Karpas-422 (cell line): ENCODE data around the gene KCND1. TPM values are rescaled to one million over a fixed set of nuclear protein-coding genes. Genes with fewer than 3 reads are reported as not detected.
A peak's percentile ranks its signal among the peaks of the same experiment; 100 is the strongest.

Experiments
- DNase-seq: peaks from one replicate; pipeline ENCODE4 v3.0.0-alpha.2; 2015
- H2AFZ ChIP-seq: fragments of 200-600 bp; sonication (generic); 2 replicates; pipeline ENCODE4 v1.6.1; 2014; ENCODE audit warnings: antibody characterized with exemption, low read length, mixed read lengths
- H3K27ac ChIP-seq: fragments of 200-600 bp; sonication (generic); 2 replicates; pipeline ENCODE4 v1.5.1; 2014; ENCODE audit warnings: mild to moderate bottlenecking, low read length, moderate library complexity
- H3K27me3 ChIP-seq: fragments of 200-600 bp; sonication (generic); 2 replicates; pipeline ENCODE4 v1.6.1; 2014; ENCODE audit warnings: low read length, mixed read lengths
- H3K36me3 ChIP-seq: fragments of 200-600 bp; sonication (generic); 2 replicates; pipeline ENCODE4 v1.6.1; 2014; ENCODE audit warnings: low read length, mixed read lengths; ENCODE audit not compliant: insufficient read depth
- H3K4me1 ChIP-seq: fragments of 200-600 bp; sonication (generic); 2 replicates; pipeline ENCODE4 v1.6.1; 2014; ENCODE audit warnings: mild to moderate bottlenecking, low read length, mixed read lengths
- H3K4me2 ChIP-seq: fragments of 200-600 bp; sonication (generic); 2 replicates; pipeline ENCODE4 v1.6.1; 2014; ENCODE audit warnings: low read length, low read depth, mild to moderate bottlenecking; ENCODE audit not compliant: poor library complexity, severe bottlenecking
- H3K4me3 ChIP-seq: fragments of 200-600 bp; sonication (generic); 2 replicates; pipeline ENCODE4 v1.5.1; 2014; ENCODE audit warnings: mild to moderate bottlenecking, antibody characterized with exemption, low read length, mixed read lengths
- H3K79me2 ChIP-seq: fragments of 200-600 bp; sonication (generic); 2 replicates; pipeline ENCODE4 v1.6.1; 2014; ENCODE audit warnings: mild to moderate bottlenecking, low read length, mixed read lengths
- H3K9ac ChIP-seq: fragments of 200-600 bp; sonication (generic); 2 replicates; pipeline ENCODE4 v1.6.0; 2014; ENCODE audit warnings: low read length
- H3K9me2 ChIP-seq: fragments of 200-600 bp; sonication (generic), shearing (Covaris generic); replicated peaks from 2 replicates; pipeline ENCODE4 v1.6.0; 2014; ENCODE audit warnings: mild to moderate bottlenecking, low read length, moderate library complexity; ENCODE audit not compliant: insufficient read depth
- H3K9me3 ChIP-seq: fragments of 300-700, 200-600 bp; sonication (generic); 2 replicates; pipeline ENCODE4 v1.6.1; 2014; ENCODE audit warnings: low read length, mixed read lengths
- H4K20me1 ChIP-seq: fragments of 200-600 bp; sonication (generic); 2 replicates; pipeline ENCODE4 v1.6.1; 2014; ENCODE audit warnings: mild to moderate bottlenecking, antibody characterized with exemption, low read length, low read depth; ENCODE audit not compliant: insufficient read depth
- total RNA-seq: library from RNA; depleted of rRNA; stranded (reverse); fragments of >200 nt; shearing (Covaris generic); gene quantifications from 2 replicates; pipeline ENCODE4 v1.2.3, GENCODE V29; 2014; ENCODE audit warnings: low replicate concordance

KCND1 gene
- total RNA-seq, 1 experiment from 2014 or later = 2.2 TPM

DNA sequence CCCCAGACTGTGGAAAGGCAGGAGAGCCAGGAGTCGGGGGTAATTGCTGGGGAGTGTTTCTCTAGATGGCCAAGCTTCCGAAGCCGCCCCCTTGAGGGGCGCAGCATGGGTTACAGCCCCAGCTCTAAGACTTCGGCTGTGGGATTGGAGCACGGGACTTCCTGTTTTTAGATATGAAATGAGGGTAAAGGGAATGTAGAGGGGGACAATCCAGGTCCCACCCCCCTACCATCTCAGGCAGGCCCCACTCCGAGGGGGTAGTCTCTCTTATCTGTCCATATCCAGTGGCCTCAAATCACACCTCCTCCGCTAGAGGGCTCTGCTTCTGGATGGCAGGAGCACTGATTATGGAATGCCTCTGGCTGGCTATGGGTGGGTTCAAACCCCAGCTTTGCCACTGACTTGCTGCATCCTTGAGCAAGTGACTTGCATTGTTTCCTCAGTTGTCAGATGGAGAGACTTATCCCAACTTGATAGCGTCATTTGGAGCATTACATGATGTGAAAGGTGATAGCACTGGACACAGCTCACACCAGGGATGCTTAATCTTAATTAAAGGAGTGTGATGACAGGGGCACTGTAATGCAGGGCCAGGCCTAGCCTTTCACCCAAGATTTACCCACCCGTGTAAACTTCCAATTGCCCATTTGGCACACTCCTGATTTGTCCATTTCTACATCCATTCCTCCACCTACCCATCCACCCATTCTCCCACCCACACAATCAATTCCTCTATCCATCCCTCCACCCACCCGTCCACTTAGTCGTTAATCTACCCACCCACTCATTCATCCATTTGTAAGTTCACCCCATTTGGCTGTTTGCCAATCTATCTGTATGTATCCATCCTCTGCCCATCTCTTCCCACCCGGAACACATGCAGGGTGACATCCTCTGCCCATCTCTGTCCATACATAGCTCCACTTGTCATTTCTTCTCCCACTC, 848 bp upstream of the KCND1 start:
- Histone ChIP-seq H3K9ac (no peak overlapping the region), H3K36me3 (no peaks in the 10 kb centered on the region), H3K4me3 (no peak overlapping the region), H2AFZ (no peak overlapping the region), H3K79me2 (no peaks in the 10 kb centered on the region), H3K4me2 (no peak overlapping the region), H3K4me1 (no peaks in the 10 kb centered on the region), H3K9me2 (no peaks in the 10 kb centered on the region), H3K9me3 (no peaks in the 10 kb centered on the region), H3K27me3 (no peaks in the 10 kb centered on the region), H4K20me1 (no peaks in the 10 kb centered on the region), H3K27ac (no peak overlapping the region)
- peak; percentile 68 for DNase-seq

DNA sequence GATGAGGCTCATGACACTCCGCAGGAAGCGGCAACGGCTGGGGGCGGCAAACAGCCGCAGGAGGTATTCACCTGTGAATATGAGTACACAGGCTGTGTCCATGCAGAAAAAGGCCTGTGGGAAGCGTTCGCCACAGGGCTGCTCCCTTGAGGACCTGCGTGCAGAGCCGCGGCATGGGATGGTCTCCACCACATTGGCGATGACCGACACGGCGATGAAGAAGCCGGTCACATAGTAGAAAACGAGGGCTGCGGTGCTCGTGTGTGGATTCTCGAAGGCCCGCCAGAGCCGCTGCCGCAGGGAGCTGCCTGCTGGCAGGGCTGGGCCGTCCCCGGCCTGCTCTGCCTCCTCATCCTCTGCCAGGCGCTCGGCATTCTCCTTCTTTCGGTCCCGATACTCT, 2.2 kb downstream of the KCND1 start:
- no peak for DNase-seq
- H3K9me2 ChIP-seq = no peaks in the 10 kb centered on the region
- no peaks in the 10 kb centered on the region for H3K4me1 ChIP-seq
- no peak overlapping the region for H3K27ac ChIP-seq
- no peaks in the 10 kb centered on the region for H3K27me3 ChIP-seq
- H3K79me2 ChIP-seq = no peaks in the 10 kb centered on the region
- no peak overlapping the region for H3K4me2 ChIP-seq
- H2AFZ ChIP-seq = no peak overlapping the region
- no peak overlapping the region for H3K4me3 ChIP-seq
- H3K9ac ChIP-seq = no peak overlapping the region
- H3K36me3 ChIP-seq = no peaks in the 10 kb centered on the region
- H4K20me1 ChIP-seq = no peaks in the 10 kb centered on the region
- H3K9me3 ChIP-seq = no peaks in the 10 kb centered on the region

DNA sequence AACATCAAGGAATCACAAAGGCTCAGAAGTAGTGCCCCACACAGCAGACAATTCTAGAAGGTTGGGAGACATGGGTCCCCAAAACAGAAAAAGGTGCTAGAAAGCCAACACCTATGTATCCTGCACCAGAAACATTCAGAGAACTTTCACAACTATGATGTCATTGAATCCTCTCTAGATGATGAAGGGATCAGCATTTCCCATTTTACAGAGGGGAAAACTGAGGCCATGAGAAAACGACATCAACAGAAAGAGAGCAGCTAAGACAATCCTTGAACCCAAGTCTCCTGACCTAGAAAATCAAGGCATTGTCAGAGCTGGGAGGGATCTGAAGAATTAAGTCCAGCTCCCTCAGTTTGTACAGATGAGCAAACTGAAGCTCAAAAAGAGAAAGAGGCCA, 3.3 kb downstream of the KCND1 start:
- Histone ChIP-seq H3K79me2 (no peaks in the 10 kb centered on the region), H3K27me3 (no peaks in the 10 kb centered on the region), H3K4me3 (no peak overlapping the region), H3K9me3 (no peaks in the 10 kb centered on the region), H2AFZ (no peak overlapping the region), H3K9me2 (no peaks in the 10 kb centered on the region), H3K4me1 (peaks cover 3% of the 10 kb centered on the region), H3K4me2 (no peak overlapping the region), H3K36me3 (no peaks in the 10 kb centered on the region), H4K20me1 (no peaks in the 10 kb centered on the region), H3K27ac (no peak overlapping the region), H3K9ac (no peak overlapping the region)
- no peak for DNase-seq

DNA sequence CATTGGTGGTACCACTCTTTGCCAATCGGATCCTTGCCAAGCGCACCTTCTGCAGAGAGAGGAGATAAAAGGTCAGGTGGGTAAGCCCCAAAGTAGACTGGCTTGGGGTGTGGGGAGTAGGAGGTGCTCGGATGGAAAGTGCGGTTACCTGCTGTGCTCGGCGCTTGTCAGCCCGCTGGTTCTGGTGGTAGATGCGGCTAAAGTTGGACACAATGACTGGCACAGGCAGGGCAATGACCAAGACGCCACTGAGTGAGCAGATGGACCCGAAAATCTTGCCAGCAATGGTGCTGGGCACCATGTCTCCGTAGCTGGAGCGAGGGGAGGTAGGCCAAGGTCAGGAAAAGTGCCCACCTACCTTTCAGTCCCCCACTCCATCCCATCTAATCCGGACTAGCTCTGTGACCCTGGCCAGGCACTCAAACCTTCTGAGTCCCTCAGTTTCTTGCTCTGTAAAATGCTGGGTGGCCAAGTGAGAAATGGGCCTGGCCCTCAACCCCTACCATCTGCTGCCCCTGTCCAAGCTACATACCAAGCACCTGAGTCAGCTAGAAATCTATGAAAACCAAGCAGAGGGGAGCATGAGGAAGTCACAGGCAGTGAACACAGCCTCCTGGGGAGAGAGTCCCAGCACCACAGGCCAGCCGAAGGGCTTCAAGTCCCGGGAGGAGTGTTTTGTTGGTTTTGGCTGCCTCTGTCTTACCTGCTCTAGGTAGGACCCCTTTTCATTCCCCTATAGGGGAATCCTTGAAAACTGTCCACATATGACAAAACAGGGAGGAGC, 4.7 kb downstream of the KCND1 start:
- Histone ChIP-seq H3K4me3 (no peak overlapping the region), H3K9me2 (no peaks in the 10 kb centered on the region), H3K9me3 (no peaks in the 10 kb centered on the region), H3K9ac (no peak overlapping the region), H3K27ac (no peak overlapping the region), H2AFZ (no peak overlapping the region), H3K36me3 (no peaks in the 10 kb centered on the region), H4K20me1 (no peaks in the 10 kb centered on the region), H3K79me2 (no peaks in the 10 kb centered on the region), H3K4me1 (peaks cover 12% of the 10 kb centered on the region), H3K27me3 (no peaks in the 10 kb centered on the region), H3K4me2 (no peak overlapping the region)
- no peak for DNase-seq

DNA sequence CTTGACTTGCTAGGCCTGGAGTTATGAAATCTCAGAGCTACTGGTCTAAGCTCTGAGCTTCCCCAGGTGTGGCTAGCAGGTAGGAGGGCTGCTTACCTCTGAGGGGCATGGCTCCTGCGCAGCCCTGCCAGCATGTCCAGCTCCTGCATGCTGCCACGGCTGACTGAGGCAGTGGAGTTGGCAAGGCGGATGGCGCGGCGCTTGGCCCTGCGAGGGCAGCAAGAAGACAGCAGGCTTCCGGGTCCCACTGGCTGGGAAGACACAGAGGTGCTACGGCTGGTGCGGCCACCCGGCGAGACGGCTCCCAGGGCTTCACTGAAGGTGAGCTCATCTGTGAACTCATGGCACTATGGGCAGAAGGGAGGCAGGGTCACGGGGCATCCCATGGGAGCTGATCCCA, 5.7 kb downstream of the KCND1 start:
- Histone ChIP-seq H3K4me2 (no peak overlapping the region), H3K9ac (no peak overlapping the region), H3K27me3 (no peaks in the 10 kb centered on the region), H3K36me3 (no peaks in the 10 kb centered on the region), H3K4me1 (peaks cover 22% of the 10 kb centered on the region), H3K27ac (no peak overlapping the region), H2AFZ (no peak overlapping the region), H3K9me2 (no peaks in the 10 kb centered on the region), H3K79me2 (no peaks in the 10 kb centered on the region), H3K4me3 (no peak overlapping the region), H4K20me1 (no peaks in the 10 kb centered on the region), H3K9me3 (no peaks in the 10 kb centered on the region)
- no peak for DNase-seq

DNA sequence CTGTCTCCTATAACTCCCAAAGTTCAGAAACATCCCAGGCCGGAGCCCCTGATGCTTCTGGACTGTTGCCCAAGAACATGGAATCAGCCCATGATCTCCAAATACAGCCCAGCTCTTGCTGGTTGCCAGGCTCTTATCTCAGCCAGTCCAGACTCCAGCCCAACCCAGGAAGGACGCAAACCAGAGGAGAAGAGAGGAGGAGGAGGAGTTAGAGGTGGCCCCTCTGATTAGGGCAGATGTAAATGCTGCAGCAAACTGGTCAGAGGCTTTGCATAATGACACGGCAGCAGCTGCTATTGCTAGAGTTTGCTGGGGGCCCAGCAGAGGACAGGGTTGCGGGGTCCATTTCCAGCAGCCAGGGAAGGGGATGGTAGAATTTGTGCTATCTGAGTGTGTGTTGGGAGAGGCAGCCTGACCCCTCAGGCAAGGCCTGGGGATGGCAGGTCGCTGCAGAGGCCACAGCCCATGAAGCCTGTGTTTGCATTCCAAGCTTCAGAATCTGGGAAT, 10.0 kb downstream of the KCND1 start:
- peak overlapping the region; percentile 60; the same call in 1 of the 2 replicates for H3K4me3 ChIP-seq
- no peaks in the 10 kb centered on the region for H3K27me3 ChIP-seq
- peaks cover 45% of the 10 kb centered on the region for H3K4me1 ChIP-seq
- H3K9me3 ChIP-seq = no peaks in the 10 kb centered on the region
- DNase-seq = peak; percentile 87
- no peaks in the 10 kb centered on the region for H3K9me2 ChIP-seq
- peak overlapping the region; percentile 78 for H3K4me2 ChIP-seq
- H3K9ac ChIP-seq = peak overlapping the region; percentile 74
- no peak overlapping the region for H2AFZ ChIP-seq
- peaks cover 10% of the 10 kb centered on the region for H3K79me2 ChIP-seq
- H3K36me3 ChIP-seq = no peaks in the 10 kb centered on the region
- H4K20me1 ChIP-seq = no peaks in the 10 kb centered on the region
- peak overlapping the region; percentile 91 for H3K27ac ChIP-seq

DNA sequence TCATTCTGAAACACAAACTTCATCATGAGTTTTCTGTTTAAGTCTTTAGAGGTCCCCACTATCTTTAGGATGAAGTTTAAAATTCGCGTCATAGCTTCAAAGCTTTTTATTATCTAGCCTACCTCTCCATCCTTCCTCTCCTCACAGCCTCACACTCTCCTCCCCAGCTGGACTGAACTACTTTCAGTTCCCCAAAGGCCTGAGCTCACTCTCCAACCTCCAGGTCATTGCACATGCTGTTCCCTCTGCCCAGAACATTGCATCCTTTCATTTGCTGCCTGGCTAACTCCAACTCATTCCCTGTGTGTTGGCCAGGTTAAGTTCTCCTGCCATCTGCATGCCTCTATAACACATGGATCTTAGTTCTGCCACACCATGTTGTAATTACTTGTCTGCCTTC, 11.4 kb downstream of the KCND1 start:
- H3K9ac ChIP-seq = peak overlapping the region; percentile 64; the same call in 1 of the 2 replicates
- DNase-seq = peak; percentile 67
- H3K27ac ChIP-seq = peak overlapping the region; percentile 91

DNA sequence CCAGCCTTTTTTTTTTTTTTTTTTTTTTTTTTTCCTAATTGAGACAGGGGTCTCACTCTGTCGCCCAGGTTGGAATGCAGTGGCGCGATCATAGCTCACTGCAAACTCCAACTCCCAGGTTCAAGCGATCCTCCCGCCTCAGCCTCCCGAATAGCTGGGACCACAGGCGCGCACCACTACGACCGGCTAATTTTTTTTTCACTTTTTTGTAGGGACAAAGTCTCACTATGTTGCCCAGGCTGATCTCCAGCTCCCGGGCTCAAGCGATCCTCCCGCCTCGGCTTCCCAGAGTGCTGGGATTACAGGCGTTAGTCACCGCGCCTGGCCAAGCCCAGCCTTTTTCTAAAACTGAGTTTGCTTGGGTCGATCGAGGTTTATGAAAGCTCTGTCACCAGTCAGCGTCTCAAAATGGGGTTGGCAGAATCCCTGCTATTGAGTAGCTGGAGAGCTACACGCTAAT, 13.0 kb downstream of the KCND1 start:
- Histone ChIP-seq H3K9ac (peak overlapping the region; percentile 76), H3K9me3 (no peaks in the 10 kb centered on the region), H3K79me2 (peaks cover 40% of the 10 kb centered on the region), H4K20me1 (0 out of 2 replicates have a peak, but pooled peaks cover 6% of the 10 kb centered on the region), H3K27me3 (no peaks in the 10 kb centered on the region), H2AFZ (no peak overlapping the region), H3K9me2 (no peaks in the 10 kb centered on the region), H3K4me2 (peak overlapping the region; percentile 67), H3K4me3 (peak overlapping the region; percentile 67), H3K4me1 (peaks cover 58% of the 10 kb centered on the region), H3K27ac (peak overlapping the region; percentile 91), H3K36me3 (0 out of 2 replicates have a peak, but pooled peaks cover 5% of the 10 kb centered on the region)
- DNase-seq = peak; percentile 55

More for the DNA sequence above, 11.4 kb downstream of the KCND1 start:
- H3K36me3 ChIP-seq = no peaks in the 10 kb centered on the region
- H4K20me1 ChIP-seq = 0 out of 2 replicates have a peak, but pooled peaks cover 5% of the 10 kb centered on the region
- peak overlapping the region; percentile 18; the same call in 1 of the 2 replicates for H3K4me3 ChIP-seq
- no peak overlapping the region for H2AFZ ChIP-seq
- peaks cover 24% of the 10 kb centered on the region for H3K79me2 ChIP-seq
- H3K4me1 ChIP-seq = peaks cover 56% of the 10 kb centered on the region
- no peaks in the 10 kb centered on the region for H3K27me3 ChIP-seq
- H3K9me3 ChIP-seq = no peaks in the 10 kb centered on the region
- H3K4me2 ChIP-seq = peak overlapping the region; percentile 78
- no peaks in the 10 kb centered on the region for H3K9me2 ChIP-seq
